ENCODE data around the gene OR51I2. TPM values are rescaled to one million over a fixed set of nuclear protein-coding genes. Genes with fewer than 3 reads are reported as not detected.

Gene OR51I2
- total and polyA plus RNA-seq, 9 of the 15 experiments (the other 6 are each of a cell fraction or from before 2014, with no cell fraction given) = 0.06 to 0.61 (median 0.07) TPM; not detected in 6

GRCh38 chr11:5473921-5474320 is 24.8 kb downstream of the OR51I2 start (continued):
- no peak for TF ChIP-seq REST (IDR thresholded peaks at IDR 0.05; ENCODE audit: borderline replicate concordance)
- no peak for TF ChIP-seq REST (CRISPR knock-in tag; IDR thresholded peaks at IDR 0.05; ENCODE audit: low read depth)
- peak; percentile 13; the same call in 1 of the 2 replicates for TF ChIP-seq MAFK (IDR thresholded peaks at IDR 0.05; ENCODE audit: low read length)
- TF ChIP-seq C11orf30 (IDR thresholded peaks at IDR 0.05; ENCODE audit: low read depth) = peak; percentile 62; the same call in 1 of the 2 replicates
- no peak for TF ChIP-seq CBFB (CRISPR knock-in tag; IDR thresholded peaks at IDR 0.05)
- no peak for TF ChIP-seq PTRF (tag; IDR thresholded peaks at IDR 0.05)
- TF ChIP-seq ZNF431 (CRISPR knock-in tag; IDR thresholded peaks at IDR 0.05) = no peak
